GM18858 (cell line): ENCODE results near the gene SLC22A31.

Experiments
- ATAC-seq: cut with Tn5 transposase; IDR thresholded peaks from one replicate; pipeline ENCODE4 v1.9.1; 2021; ENCODE audit not compliant: unreplicated experiment

SLC22A31 gene

DNA sequence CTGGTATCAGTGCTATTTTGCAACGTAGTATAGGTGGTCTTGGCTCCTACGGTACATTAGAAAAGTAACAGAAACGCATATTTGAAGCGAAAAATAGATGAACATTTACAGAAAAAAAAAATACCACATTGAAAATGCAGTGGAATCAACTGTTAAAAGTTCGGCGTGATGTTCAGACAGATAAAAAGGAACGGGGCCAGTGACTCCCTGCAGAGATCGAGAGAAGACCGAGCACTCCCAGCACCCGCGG lies 16.7 kb upstream of the SLC22A31 start:
- no peak for ATAC-seq

DNA sequence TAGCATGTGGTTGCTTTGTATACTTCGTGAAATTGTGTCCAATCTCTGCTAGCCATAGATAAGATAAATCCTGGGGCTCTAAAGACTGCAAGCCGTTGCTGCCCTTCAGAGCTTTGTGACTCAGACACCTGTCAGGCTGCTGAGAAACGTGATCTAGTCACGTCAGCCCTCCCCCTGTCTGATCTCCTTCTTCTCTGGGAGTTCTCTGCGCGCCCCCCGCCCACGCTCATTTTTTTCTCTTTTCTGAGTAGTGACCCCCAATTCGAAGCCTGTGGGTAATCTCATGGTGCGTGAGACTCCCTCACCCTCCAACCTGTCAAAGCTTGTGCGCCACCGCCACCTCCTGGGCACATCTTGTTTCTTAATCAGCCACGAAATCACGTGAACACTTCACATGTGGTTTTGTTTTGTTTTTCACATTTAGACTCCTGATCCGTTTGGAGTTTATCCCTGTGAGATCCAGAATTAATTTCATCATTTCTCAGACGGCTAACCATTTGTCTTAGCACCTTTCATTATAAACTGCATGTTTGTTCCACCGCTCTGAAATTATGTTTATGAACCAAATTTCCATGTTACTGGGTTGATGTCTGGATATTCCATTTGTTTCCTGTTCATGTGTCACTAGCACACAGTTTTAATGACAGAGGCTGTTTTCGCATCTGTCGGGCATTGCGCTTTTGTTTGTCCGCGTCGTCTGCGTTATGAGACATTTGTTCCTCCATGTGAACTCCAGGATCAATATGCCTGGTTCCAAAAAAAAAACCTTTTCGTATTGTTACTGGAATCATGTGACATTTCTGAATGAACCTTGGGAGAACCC lies 16.2 kb upstream of the SLC22A31 start:
- no peak for ATAC-seq

DNA sequence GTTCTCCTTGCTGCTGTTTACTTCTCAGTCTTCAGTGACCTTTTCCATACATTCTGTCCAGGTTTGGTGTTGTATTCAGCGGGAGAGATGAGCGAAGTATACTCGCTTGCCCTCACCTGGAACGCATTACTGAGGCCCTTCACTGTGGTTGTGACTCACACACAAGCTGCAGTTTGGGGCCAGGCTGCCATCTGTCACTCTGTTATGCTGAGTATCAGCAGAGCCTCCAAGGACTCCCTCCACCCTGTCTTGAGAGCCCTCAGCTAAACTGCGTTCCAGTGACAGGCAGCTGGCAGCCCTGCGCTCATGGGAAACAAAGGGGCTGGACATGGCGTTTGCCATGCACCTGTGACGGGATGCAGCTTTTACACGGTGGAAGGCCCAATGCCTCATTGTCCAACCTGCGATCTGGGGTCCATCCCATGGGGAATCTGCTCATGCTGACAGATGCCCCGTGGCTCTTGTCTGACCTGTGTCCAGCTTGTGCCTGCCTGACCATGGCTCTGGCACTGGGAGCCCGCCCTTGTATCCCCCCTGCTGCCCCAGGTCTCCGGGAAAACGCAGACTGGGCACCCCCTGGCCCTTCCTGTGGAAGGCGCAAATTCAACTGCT lies 10.7 kb upstream of the SLC22A31 start:
- ATAC-seq: no peak

DNA sequence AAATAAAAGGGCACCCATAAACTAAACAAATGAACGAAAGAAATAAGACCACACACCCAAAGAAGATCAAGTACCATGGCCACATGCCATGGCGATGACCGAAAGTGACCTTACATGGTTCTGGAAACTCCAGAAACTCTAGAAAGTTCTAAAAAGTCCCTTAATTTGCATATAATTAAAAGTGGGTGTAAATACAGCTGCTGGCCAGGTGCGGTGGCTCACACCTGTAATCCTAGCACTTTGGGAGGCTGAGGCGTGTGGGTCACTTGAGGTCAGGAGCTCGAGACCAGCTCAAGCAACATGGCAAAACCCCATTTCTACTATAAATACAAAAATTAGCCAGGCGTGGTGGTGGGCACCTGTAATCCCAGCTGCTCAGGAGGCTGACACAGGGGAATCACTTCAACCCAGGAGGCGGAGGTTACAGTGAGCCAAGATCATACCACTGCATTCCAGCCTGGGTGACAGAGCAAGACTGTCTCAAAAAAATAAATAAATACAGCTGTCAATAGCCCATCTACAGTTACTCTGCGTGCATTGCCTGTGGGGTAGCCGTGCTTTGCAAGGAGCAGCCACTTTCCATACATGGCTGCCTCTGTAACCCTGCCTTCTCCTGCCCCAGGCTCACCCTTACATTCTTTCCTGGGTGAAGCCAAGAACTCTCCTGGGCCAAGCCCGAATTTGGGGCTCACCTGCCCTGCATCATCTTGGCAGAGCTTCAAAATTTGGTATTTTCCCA lies 10.0 kb upstream of the SLC22A31 start:
- no peak for ATAC-seq

DNA sequence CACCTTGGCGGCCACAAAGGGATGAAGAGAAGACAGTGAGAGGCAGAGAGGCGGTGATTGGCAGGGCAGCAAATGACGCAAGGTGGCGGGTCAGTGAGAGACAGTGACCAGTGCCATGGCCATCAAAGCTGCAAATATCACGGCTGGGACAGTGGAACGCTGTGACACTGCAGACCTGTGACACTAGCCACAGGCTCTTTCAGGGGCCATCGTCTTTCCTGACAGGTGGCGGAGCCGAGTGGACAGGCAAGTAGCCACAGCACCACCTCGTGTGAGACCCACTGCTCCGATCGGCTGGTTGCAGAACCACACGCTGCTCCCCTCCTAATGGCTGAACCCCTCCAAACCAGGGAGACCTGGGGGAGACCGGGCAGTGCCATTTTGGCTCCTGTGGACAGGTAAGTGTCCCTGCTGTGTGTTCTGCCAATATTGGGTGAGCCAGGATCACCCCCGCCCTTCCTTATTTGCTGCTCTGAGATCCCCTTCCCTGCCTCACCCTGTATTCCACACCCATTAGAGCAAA lies 9.2 kb upstream of the SLC22A31 start:
- ATAC-seq: no peak

DNA sequence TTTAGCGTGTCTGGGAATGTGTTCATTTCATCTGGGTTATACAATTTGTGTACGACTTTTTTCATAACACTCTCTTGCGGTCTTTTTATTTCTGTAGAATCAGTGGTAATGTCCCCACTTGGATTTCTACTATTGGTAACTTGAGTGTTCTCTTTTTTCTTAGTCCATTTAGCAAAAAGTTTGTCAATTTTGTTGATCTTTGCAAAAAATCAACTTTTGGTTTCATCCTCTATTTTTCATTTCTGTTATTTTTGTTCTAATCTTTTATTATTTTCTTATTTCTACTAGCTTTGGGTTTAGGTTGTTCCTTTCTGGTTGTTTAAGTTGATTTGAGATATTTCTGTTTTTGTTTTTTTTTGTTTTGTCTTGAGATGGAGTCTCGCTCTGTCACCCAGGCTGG lies 7.7 kb upstream of the SLC22A31 start:
- ATAC-seq: no peak

DNA sequence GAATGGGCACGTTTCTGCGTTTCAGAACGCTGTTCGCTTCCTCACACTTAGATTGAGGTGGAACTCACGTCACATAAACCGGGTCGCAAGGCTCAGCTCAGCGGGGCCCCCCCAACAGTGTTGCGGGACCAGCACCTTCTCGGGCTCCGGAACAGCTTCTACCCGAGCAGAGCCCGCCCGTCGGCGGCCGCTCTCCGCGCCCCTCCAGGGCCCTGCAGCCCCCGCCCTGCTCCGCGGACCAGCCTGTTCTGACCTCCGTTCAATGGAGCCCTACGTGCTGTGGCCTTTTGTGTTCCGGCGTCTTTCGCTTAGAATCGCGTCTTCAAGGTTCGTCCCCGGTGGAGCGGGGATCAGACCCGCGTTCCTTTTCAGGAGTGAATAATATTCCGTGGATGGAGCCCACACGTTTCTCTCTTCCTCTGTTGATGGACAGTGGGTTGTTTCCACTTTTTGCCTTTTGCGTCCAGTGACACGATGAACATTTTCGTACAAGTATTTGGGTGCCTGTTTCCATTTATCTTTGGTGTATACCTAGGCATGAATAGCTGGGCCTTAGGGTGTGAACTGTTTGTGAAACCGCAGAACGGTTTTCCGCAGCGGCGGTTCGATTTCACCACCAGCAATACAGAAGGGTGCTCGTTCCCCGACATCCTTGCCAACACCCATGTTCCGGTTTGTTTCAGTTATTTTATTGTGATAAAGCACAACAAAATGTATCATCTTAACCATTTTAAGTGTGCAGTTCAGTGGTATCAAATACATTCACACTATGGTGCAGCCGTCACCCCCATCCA lies 2.3 kb upstream of the SLC22A31 start:
- ATAC-seq: no peak

DNA sequence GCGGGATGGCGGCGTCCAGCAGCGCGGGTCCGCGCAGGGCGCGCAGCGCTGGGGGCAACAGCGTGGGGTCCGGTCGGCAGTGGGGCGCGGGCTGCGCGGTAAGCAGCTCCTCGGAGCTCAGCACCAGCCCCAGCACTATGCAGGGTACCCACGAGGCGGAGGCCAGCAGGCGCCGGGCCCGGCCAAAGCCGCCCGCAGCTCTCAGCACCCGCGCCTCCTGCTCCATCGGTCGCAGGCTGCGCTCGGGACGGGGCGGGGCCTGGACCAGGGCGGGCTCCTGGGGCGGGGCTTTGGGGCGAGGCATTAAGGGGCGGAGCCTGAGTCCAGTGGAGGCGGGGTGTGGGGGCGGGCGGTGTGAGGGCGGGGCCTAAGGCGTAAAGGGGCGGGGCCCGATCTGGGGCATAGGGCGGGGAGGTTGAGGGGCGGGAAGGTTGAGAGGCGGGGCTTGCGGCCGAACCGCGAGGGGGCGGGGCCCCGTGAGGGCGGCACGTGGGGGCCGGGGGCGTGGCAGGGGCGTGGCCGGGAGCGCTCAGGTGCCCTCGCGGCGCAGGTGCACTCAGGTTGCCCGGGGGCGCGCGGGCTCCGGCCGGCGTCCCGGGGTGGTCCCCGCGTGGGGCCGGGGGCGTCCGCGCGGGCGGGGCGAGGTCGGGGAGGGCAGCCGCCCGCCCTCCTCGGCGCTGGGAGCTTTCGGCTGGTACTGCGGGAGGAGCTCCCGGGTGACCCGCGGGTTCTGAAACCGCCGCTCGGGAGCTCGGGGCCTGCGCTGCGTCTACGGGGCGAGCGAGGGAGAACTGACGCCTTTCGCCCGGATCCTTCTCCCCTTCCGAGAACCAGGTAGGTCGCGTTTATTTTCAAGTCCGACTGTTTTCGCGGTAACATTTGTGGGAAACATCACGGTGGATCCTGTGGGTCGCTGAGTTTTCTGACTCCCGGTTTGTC lies 1.4 kb upstream of the SLC22A31 start:
- no peak for ATAC-seq

DNA sequence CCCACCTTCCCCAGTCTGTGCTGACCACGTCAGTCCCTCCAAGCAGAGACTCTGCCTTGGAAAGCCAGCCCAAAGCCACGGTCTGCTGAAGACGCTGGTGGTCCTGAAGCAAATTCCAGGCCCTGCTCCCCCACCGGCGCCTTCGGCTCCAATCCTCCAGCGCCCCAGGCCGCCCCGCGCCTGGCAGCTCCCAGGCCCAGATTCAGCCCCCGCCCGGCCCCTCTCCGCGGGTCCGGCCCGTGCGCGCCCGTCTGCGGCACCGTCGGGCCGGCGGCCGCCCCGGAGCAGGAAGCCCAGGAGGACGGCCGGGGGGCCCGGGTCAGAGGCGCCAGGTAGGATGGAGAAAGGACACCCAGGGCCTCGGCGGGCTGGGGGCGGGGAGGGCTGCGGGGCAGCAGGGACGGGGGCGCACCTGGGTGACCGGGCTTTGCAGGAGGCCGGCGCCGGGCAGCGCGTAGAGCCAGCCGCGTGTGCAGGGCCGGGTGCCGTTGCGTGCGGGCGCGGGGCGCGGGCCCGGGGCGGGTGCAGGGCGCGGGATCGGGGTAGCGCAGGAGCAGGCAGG lies 594 bp upstream of the SLC22A31 start:
- no peak for ATAC-seq

DNA sequence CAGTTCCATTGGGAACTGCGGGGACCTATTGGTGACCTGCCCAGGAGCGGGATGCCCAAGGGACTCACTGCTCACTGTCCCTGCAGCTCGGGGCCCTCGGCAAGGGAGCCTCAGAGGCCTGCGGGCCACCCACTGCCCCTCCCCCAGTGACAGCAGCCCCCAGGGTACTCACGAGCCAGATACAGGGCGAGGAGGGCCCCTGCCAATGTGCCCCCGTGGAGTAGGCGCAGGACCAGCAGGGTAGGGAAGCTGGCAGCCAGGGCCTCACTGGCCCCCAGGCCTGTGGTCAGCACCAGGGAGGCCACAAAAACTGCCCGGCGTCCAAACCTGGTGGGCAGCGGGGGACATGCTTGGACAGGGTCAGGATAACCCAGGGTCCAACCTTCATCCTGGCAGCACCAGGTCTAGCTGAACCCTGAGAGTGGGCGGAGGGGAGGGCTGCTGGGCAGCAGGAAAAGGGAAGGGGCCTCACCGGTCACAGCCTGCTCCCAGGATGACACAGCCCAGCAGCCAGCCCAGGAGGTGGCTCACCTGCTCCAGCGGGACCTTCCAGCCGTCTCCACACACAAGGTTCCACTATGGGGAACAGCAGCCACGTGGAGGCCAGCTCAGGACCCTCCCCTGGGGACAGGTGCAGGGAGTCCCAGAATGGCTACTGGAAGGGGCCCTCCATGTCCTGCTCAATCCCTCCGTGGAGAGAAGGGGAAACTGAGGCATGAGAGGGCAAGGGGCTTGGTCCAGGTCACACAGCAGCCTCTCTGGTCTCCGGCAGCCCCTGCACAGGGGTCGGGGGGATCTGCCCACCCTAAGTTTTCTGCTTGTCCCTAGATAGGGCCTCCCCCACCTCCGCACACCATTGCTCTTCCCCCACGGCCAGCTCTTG lies 855 bp downstream of the SLC22A31 start:
- ATAC-seq: no peak

DNA sequence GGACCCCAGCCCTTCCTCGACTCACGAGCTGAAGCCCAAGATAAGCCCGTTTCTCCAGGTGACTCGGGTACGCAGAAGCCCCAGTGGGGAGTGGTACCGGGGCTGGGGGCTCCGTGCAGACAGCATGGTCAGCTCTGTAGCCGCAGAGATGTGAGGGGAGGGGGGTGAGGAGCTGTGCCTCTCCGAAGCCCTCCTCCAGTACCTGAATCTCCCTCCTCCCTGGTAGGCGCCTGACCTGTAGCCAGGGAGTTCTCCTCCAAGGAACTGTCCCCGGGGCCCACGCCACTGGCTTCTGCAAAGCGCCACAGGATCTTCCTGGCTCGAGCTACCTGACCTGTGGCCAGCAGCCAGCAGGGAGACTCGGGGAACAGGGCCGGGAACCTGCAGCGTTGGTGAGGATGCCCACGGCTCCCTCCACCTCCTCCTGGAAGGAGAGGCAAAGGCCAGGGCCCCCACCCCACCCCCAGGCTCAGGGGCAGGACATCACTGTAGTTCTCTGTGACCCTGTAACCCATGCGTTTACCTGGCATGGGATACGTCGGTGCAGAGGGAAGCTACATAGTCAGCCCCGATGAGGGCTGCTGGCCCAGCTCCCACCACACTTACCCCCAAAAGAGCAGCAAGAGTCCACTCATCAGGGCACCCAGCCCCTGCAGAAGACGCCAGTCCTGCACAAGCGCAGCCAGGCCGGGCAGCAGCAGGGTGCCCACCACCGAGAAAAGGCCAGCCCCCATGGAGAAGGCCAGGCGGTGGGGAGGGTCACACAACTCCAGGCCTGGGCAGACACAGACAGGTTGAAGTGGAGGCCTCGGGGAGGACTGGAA lies 1.7 kb downstream of the SLC22A31 start:
- ATAC-seq: no peak

DNA sequence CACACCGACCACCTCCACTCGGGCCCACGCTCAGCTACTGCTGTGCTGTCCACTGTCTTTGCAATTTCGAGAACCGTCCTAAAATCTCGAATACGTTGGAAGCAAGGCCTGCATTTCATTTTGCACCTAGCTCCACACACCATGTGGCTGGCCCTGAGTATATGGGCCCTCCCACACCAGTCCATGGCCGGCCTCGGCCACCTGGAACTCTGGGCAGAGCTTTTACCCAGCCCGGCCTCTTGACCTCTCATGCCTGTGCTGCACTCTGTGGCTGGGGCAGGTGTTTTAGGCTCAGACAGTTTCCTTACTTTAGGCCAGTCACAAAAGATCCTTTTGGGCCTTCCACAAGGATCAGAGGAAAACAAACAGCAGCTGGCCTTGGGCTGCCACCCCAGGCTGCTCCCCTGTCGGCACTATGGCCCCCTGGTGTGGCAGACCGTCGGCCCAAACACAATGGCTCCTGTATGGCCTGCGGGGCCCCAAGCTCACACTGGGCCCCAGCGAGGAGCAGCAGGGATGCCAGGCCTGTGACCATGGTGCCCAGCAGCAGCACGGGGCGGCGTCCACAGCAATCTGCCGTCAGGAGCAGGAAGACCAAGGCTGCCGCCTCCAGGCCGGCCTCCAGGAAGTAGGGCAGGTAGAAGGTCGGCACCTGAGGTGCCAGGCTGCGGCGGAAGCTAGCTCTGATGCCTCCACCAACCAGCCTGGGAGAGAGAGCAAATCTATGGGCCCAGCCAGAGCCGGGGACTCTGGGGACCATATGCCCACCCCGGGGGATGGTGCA lies 2.5 kb downstream of the SLC22A31 start:
- no peak for ATAC-seq

DNA sequence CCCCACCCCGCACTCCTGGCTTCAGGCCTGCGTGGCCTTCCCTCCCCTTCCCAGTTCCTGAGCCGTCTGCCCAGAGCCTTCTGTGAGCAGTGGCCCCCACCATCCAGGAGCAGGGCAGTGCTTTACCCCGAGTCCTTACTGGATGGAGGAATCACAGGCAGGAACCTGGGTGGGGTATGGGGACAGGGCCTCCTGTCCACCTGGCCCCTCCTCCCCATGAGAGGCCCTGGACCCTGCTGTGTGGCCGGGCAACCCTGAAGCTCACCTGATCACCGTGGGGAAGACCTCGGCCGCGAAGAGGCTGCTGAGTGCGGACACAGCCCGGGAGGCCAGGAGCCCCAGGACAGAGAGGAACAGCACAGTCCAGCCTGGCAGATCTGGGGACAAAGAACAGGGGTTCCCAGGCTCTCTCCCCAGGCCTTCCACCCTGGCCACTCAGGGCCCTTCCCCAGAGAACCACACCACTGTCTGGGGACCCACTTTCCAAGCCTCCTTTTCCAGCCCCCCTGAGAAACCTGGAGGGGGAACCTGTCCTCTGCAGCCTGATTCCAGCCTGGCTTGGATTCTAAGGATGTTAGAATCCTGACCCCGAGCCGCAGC lies 3.2 kb downstream of the SLC22A31 start:
- ATAC-seq: no peak

DNA sequence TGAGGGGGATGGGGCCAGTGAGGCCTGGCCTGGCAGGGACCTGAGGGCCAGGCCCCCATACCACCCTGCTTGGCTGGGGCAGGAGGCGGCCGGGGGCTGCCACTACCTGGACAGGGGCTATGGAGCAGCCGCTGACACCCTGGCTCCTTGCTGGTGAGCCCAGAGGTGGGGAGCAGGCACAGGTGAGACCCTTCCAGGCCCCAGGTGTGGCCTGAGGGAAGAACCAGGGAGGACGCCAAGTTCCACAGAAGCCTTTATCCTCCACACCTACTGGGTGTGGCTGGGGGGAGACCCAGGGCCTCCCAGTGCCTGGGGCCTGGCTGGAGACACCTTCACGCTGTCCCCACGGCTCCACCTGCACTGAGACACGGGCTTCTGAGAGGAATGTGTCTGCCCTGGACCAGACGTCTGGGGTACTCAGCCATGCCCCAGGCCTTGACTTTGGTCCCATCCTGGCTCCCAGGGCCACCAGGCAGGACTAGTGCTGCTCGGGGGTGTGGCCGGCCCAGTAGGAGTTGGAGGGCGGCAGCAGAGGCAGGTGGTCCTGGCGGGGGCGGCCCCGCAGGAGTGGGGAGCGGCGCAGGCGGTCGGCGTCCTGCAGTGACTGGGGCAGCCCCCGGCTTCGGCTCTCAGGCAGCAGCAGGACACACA lies 4.7 kb downstream of the SLC22A31 start:
- ATAC-seq: no peak

DNA sequence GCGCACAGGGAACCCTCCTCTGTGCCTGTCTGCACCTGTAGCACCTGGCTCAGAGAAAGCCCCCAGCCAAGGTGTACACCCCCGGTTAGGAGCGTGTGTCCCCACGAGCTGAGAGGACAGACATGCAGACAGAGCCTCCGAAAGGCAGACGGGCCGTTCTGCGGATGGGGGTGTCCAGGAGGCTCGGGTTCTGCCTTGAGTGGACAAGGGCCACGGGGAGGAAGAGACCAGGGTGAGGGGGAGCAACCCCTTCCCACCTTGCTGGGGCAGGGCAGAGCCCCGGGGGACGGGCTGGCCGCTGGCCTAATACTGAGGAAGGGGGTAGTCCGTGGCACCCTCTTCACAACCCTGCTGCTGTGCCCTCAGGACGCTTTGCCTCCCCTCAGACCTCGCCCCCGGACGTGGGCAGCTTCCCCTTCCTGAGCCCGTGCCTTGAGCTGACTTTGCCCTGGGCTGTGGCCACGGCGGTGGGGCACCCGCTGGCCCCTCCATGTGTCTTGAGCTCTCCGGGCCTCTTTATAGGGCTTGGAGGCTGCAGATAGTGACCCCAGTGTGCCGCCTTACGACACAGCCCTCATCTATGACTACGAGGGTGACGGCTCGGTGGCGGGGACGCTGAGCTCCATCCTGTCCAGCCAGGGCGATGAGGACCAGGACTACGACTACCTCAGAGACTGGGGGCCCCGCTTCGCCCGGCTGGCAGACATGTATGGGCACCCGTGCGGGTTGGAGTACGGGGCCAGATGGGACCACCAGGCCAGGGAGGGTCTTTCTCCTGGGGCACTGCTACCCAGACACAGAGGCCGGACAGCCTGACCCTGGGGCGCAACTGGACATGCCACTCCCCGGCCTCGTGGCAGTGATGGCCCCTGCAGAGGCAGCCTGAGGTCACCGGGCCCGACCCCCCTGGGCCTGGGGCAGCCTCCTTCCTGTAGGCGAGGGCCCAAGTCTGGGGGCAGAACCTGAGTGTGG lies 5.7 kb downstream of the SLC22A31 start:
- no peak for ATAC-seq
